Testis (tissue), 3 donors: ENCODE measurements around the gene NOTUM. TPM values are rescaled to one million over a fixed set of nuclear protein-coding genes. Genes with fewer than 3 reads are reported as not detected.
A peak's percentile ranks its signal among the peaks of the same experiment; 100 is the strongest.

Experiments
- DNase-seq: peaks from one replicate; pipeline ENCODE4 v3.0.0-alpha.2; 2019
- H3K27ac ChIP-seq, 2 donors: fragments of 200-600 bp; sonication (generic); one replicate each; pipeline ENCODE4 v1.5.1; 2019
- H3K27me3 ChIP-seq: fragments of 200-600 bp; sonication (generic); one replicate; pipeline ENCODE4 v1.5.1; 2019
- H3K36me3 ChIP-seq: fragments of 200-600 bp; sonication (generic); one replicate; pipeline ENCODE4 v1.5.1; 2017; ENCODE audit warnings: low read depth; ENCODE audit errors: missing control alignments
- H3K4me1 ChIP-seq: fragments of 200-600 bp; sonication (generic); one replicate; pipeline ENCODE4 v1.5.1; 2019
- H3K4me3 ChIP-seq, 2 donors: fragments of 200-600 bp; sonication (generic); one replicate each; pipeline ENCODE4 v1.5.1; 2017 to 2019
- H3K9me3 ChIP-seq: fragments of 200-600 bp; sonication (generic); one replicate; pipeline ENCODE4 v1.5.1; 2017
- POLR2A ChIP-seq: fragments of 450-650 bp; IDR thresholded peaks from one replicate; pipeline ENCODE4 v1.6.1; 2017; ENCODE audit warnings: antibody characterized with exemption, mild to moderate bottlenecking, moderate library complexity
- WGBS, 2 donors: methylation state at CpG; one replicate each; pipeline ENCODE4 v1.1.5; 2018; 5-methylcytosine and 5-hydroxymethylcytosine counted together
- intact Hi-C: fragments of 100-400 bp; cut with DNase I; formaldehyde crosslinking; loops from one replicate; pipeline ENCODE4 v1.15.1; 2023; ENCODE audit warnings: low total_unique reads
- polyA plus RNA-seq: library from polyadenylated mRNA; stranded (reverse); fragments of 350-450 nt; fragmentation: Illumina TruSeq; extraction: RNeasy Lipid Tissue Mini Kit (QIAGEN cat#74804); gene quantifications from one replicate; pipeline ENCODE4 v1.2.3, GENCODE V29; 2014; ENCODE audit warnings: low read depth, low replicate concordance; ENCODE audit not compliant: insufficient read depth
- total RNA-seq, 2 donors: library from RNA; depleted of rRNA; stranded (reverse); fragments of >200 nt; gene quantifications; one replicate each; pipeline ENCODE4 v1.2.3, GENCODE V29; 2016
- TF ChIP-seq, protein P1 (sequence below), 3 experiments: fragments of 450-650 bp in 2 of 3; fragments of 200-600 bp in 1 of 3; sonication (generic) in 1 of 3; IDR thresholded peaks; one replicate each; pipeline ENCODE4 v1.5.1; 2016 to 2019; ENCODE audit warnings: antibody characterized with exemption in 3 of 3, mild to moderate bottlenecking in 2 of 3, moderate library complexity in 1 of 3

NOTUM gene
- total and polyA plus RNA-seq, 3 donors from 2014 or later: 5.1 to 13.2 (median 9.5) TPM

- peak within 1 kb of the TSS; percentile 11 to 50 for H3K27ac ChIP-seq
- DNase-seq: peak; percentile 94
- TF ChIP-seq POLR2A: no peak
- TF ChIP-seq, protein P1, sequence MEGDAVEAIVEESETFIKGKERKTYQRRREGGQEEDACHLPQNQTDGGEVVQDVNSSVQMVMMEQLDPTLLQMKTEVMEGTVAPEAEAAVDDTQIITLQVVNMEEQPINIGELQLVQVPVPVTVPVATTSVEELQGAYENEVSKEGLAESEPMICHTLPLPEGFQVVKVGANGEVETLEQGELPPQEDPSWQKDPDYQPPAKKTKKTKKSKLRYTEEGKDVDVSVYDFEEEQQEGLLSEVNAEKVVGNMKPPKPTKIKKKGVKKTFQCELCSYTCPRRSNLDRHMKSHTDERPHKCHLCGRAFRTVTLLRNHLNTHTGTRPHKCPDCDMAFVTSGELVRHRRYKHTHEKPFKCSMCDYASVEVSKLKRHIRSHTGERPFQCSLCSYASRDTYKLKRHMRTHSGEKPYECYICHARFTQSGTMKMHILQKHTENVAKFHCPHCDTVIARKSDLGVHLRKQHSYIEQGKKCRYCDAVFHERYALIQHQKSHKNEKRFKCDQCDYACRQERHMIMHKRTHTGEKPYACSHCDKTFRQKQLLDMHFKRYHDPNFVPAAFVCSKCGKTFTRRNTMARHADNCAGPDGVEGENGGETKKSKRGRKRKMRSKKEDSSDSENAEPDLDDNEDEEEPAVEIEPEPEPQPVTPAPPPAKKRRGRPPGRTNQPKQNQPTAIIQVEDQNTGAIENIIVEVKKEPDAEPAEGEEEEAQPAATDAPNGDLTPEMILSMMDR (IDR thresholded peaks at IDR 0.05): no peak
- intact Hi-C loops: no loop called here
- peaks cover 11% of the 10 kb centered on the region for H3K4me1 ChIP-seq
- no peaks in the 10 kb centered on the region for H3K9me3 ChIP-seq
- WGBS, 2 donors: 5 to 10% methylated on average over 16 to 50 of the region's 84 CpGs
- no peaks in the 10 kb centered on the region for H3K27me3 ChIP-seq
- H3K36me3 ChIP-seq: no peaks in the 10 kb centered on the region
- peak within 1 kb of the TSS; percentile 68 to 76 for H3K4me3 ChIP-seq
Measured at GRCh38 chr17:81911277-81911961, 49.6 kb downstream of the NOTUM start, which contains the start of gene PCYT2. TSS of gene PCYT2 (minus strand) at chr17:81911399. CDS start at chr17:81911355, 44 bp downstream.

DNA sequence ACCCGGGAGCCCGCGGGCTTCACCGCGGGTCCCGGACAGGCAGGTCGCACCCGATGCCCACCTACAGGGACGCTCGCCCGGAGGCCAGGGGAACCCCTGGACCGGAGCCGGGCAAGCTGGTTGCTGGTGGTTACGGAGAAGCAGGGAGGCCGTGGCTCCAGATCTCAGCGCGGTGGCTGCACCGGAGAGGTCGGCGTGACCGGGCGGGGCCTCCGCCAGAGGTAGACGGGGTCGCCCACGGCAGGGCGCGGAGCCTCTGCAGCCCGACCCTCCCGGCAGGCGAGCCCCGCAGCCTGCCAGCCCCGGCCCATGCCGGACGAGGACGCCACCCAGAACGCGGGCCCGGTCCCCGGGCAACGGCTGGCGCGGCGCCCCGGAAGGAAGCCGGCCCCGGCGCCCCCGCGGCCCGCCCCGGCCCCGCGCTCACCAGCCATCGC is 50.1 kb downstream of the NOTUM start:
- no peaks in the 10 kb centered on the region for H3K9me3 ChIP-seq
- no peak for TF ChIP-seq POLR2A
- TF ChIP-seq, protein P1 (IDR thresholded peaks at IDR 0.05): no peak
- H3K27me3 ChIP-seq: no peaks in the 10 kb centered on the region
- H3K36me3 ChIP-seq: no peaks in the 10 kb centered on the region
- H3K4me1 ChIP-seq: peaks cover 11% of the 10 kb centered on the region
- no peak for DNase-seq
- whole genome bisulfite sequencing, 2 donors: 0 to 1% methylated on average over 1 to 36 of the region's 55 CpGs
- intact Hi-C loops: no loop called here
- H3K4me3 ChIP-seq: peak overlapping the region; percentile 68 to 76
- peak overlapping the region in 1 of 2 donors; percentile 24 for H3K27ac ChIP-seq

- TF ChIP-seq, protein P1 (IDR thresholded peaks at IDR 0.05): no peak
- TF ChIP-seq POLR2A: no peak
- Histone ChIP-seq H3K4me1 (peaks cover 11% of the 10 kb centered on the region), H3K27me3 (no peaks in the 10 kb centered on the region), H3K27ac (no peak overlapping the region), H3K36me3 (no peaks in the 10 kb centered on the region), H3K9me3 (no peaks in the 10 kb centered on the region), H3K4me3 (peak overlapping the region; percentile 68 to 76)
- 38 to 42% methylated on average over 18 to 23 of the region's 23 CpGs for WGBS, 2 donors
- DNase-seq: no peak
- intact Hi-C loops: no loop called here
Measured at GRCh38 chr17:81909966-81910839, 50.8 kb downstream of the NOTUM start.

GRCh38 chr17:81909231-81909630 is 51.8 kb downstream of the NOTUM start:
- TF ChIP-seq, protein P1 (IDR thresholded peaks at IDR 0.05): no peak
- TF ChIP-seq POLR2A: no peak
- WGBS, 2 donors: 98 to 100% methylated on average over 5 to 12 of the region's 12 CpGs
- intact Hi-C loops: no loop called here

More at GRCh38 chr17:81909231-81909630, 51.8 kb downstream of the NOTUM start:
- Histone ChIP-seq H3K27ac (no peak overlapping the region), H3K36me3 (no peaks in the 10 kb centered on the region), H3K9me3 (no peaks in the 10 kb centered on the region), H3K4me3 (no peak overlapping the region), H3K4me1 (peaks cover 11% of the 10 kb centered on the region), H3K27me3 (no peaks in the 10 kb centered on the region)
- DNase-seq: no peak
